Endothelial cell of umbilical vein (primary cell): ENCODE results near the gene DHRS12. TPM values are rescaled to one million over a fixed set of nuclear protein-coding genes. Genes with fewer than 3 reads are reported as not detected.

Experiments used
- BruUV-seq: library from RNA; stranded (reverse); fragments of 400-500 nt; replicated peaks from 2 replicates; lab custom pipeline; 2021; lab: Mats Ljungman, UMichigan
- CTCF ChIA-PET: fragments of 300-600, 350-600 bp; sonication (Branson Sonifier 250); formaldehyde crosslinking; loops from one replicate; lab custom pipeline; 2021; ENCODE audit warnings: antibody characterized with exemption, inconsistent platforms; lab: Charles Lee
- POLR2A ChIA-PET: fragments of 300-600, 350-600 bp; sonication (Branson Sonifier 250); formaldehyde crosslinking; loops from one replicate; lab custom pipeline; 2021; ENCODE audit warnings: antibody characterized with exemption, inconsistent platforms; lab: Charles Lee
- DNase-seq: peaks from one replicate; pipeline ENCODE4 v3.0.0-alpha.2; 2011; ENCODE audit warnings: low read depth, low spot score
- FAIRE-seq: peaks from 2 replicates; lab custom pipeline; 2011; peaks lifted over from hg19 to GRCh38; lab: Jason Lieb, UNC
- H2AFZ ChIP-seq: 2 replicates; pipeline ENCODE4 v1.6.0; 2012; ENCODE audit warnings: low read depth, low read length, control low read depth, inconsistent platforms
- H3K27ac ChIP-seq: 2 replicates; pipeline ENCODE4 v1.5.1; 2011; ENCODE audit warnings: low read depth, mild to moderate bottlenecking, control low read depth, low read length, moderate library complexity; ENCODE audit not compliant: insufficient read depth
- H3K27me3 ChIP-seq, 2 experiments: 2 replicates each; pipeline versions ENCODE4 v1.6.0 to v1.6.1; 2011; ENCODE audit warnings: low read length in 2 of 2, mixed read lengths in 1 of 2; ENCODE audit not compliant: control insufficient read depth in 2 of 2, insufficient read depth in 2 of 2
- H3K36me3 ChIP-seq, 2 experiments: 2 replicates in 1 of 2; 3 replicates in 1 of 2; pipeline ENCODE4 v1.5.1; 2011; ENCODE audit warnings: low read length in 2 of 2, mild to moderate bottlenecking in 1 of 2, moderate library complexity in 1 of 2; ENCODE audit not compliant: control insufficient read depth in 2 of 2, insufficient read depth in 2 of 2; ENCODE audit errors: extremely low read depth in 1 of 2
- H3K4me1 ChIP-seq: 3 replicates; pipeline ENCODE4 v1.5.1; 2011; ENCODE audit warnings: mild to moderate bottlenecking, low read length; ENCODE audit not compliant: control insufficient read depth, insufficient read depth; ENCODE audit errors: extremely low read depth
- H3K4me2 ChIP-seq: 2 replicates; pipeline ENCODE4 v1.6.1; 2011; ENCODE audit warnings: low read length, control low read depth, mixed read lengths; ENCODE audit not compliant: insufficient read depth
- H3K4me3 ChIP-seq, 3 experiments: fragments of 200-600 bp in 1 of 3; sonication (generic), shearing (Covaris generic) in 1 of 3; replicated peaks in 1 of 3; 2 replicates each; pipeline ENCODE4 v1.5.1; 2011 to 2016; ENCODE audit warnings: control low read depth in 3 of 3, low read length in 3 of 3, mild to moderate bottlenecking in 2 of 3, inconsistent platforms in 1 of 3, low read depth in 1 of 3, moderate library complexity in 1 of 3; ENCODE audit not compliant: insufficient read depth in 1 of 3
- H3K79me2 ChIP-seq: 2 replicates; pipeline ENCODE4 v1.6.0; 2012; ENCODE audit warnings: low read length, inconsistent platforms; ENCODE audit not compliant: control insufficient read depth, insufficient read depth
- H3K9ac ChIP-seq: replicated peaks from 2 replicates; pipeline ENCODE3; 2011; ENCODE audit warnings: low read length, control low read depth; ENCODE audit not compliant: insufficient read depth; ENCODE audit errors: extremely low read depth
- H3K9me1 ChIP-seq: replicated peaks from 3 replicates; pipeline ENCODE4 v1.6.0; 2011; ENCODE audit warnings: mild to moderate bottlenecking, low read length; ENCODE audit not compliant: control insufficient read depth, insufficient read depth; ENCODE audit errors: extremely low read depth
- H3K9me3 ChIP-seq: replicated peaks from 2 replicates; pipeline ENCODE4 v1.5.1; 2012; ENCODE audit warnings: low read length, inconsistent platforms; ENCODE audit not compliant: control insufficient read depth, insufficient read depth
- H4K20me1 ChIP-seq: replicated peaks from 2 replicates; pipeline ENCODE3; 2011; ENCODE audit warnings: mild to moderate bottlenecking, low read length; ENCODE audit not compliant: control insufficient read depth, insufficient read depth; ENCODE audit errors: extremely low read depth
- EZH2 ChIP-seq: IDR thresholded peaks from 2 replicates; pipeline ENCODE4 v1.6.1; 2012; ENCODE audit warnings: borderline replicate concordance, low read depth, mild to moderate bottlenecking, moderate library complexity, low read length, inconsistent platforms; ENCODE audit not compliant: severe bottlenecking
- FOS ChIP-seq: IDR thresholded peaks from 2 replicates; pipeline ENCODE4 v1.6.1; 2011; ENCODE audit warnings: mild to moderate bottlenecking, low read length, moderate library complexity, borderline replicate concordance; ENCODE audit not compliant: insufficient read depth
- GATA2 ChIP-seq: IDR thresholded peaks from 2 replicates; pipeline ENCODE4 v1.7.0; 2011; ENCODE audit warnings: low read depth, mild to moderate bottlenecking, moderate library complexity, mixed read lengths, low read length; ENCODE audit not compliant: insufficient read length, insufficient read depth
- JUN ChIP-seq: IDR thresholded peaks from 2 replicates; pipeline ENCODE4 v1.6.1; 2011; ENCODE audit warnings: borderline replicate concordance, low read depth; ENCODE audit not compliant: insufficient read length, insufficient read depth
- MYC ChIP-seq: IDR thresholded peaks from one replicate; pipeline ENCODE4 v1.6.1; 2011; ENCODE audit warnings: mild to moderate bottlenecking, low read depth, low read length
- POLR2A ChIP-seq: IDR thresholded peaks from 2 replicates; pipeline ENCODE4 v1.6.1; 2012; ENCODE audit warnings: low read depth, mild to moderate bottlenecking, control low read depth, low read length
- POLR2AphosphoS5 ChIP-seq: IDR thresholded peaks from 2 replicates; pipeline ENCODE4 v1.6.1; 2012; ENCODE audit warnings: low read depth, mild to moderate bottlenecking, control low read depth, low read length, moderate library complexity; ENCODE audit not compliant: insufficient read depth
- dilution Hi-C: fragments of 300-500 bp; cut with MboI; formaldehyde crosslinking; loops from one replicate; pipeline ENCODE4 v1.15.0; 2019; ENCODE audit warnings: low sequenced_read_pairs; ENCODE audit not compliant: extremely low pct_ligation_motif_present
- intact Hi-C: fragments of 100-400 bp; cut with micrococcal nuclease; formaldehyde crosslinking; loops from one replicate; pipeline ENCODE4 v1.10.0; 2022
- polyA plus RNA-seq, 4 experiments: library from polyadenylated mRNA; depleted of rRNA in 3 of 4; stranded (reverse) in 3 of 4; unstranded in 1 of 4; fragments of >200 nt; gene quantifications; 2 replicates each; pipeline versions ENCODE4 v1.2.1 to v1.2.3, GENCODE V29; 2011 to 2012; ENCODE audit warnings: missing spikeins in 1 of 4
- total RNA-seq: library from RNA; stranded (reverse); gene quantifications from 2 replicates; pipeline ENCODE4 v1.2.3, GENCODE V29; 2021
- TF ChIP-seq, protein P1 (sequence below), 2 donors: IDR thresholded peaks; 1 replicate in 1 of 2; 2 replicates in 1 of 2; pipeline ENCODE4 v1.5.1; 2011; ENCODE audit warnings: low read length in 2 of 2, mild to moderate bottlenecking in 2 of 2, moderate library complexity in 2 of 2, control low read depth in 1 of 2, inconsistent platforms in 1 of 2, low read depth in 1 of 2; ENCODE audit not compliant: insufficient read depth in 1 of 2; ENCODE audit errors: extremely low read depth in 1 of 2
- TF ChIP-seq, protein P2 (sequence below): IDR thresholded peaks from 2 replicates; pipeline ENCODE4 v1.6.1; 2011; ENCODE audit not compliant: insufficient read depth, insufficient read length

The DHRS12 gene
- total and polyA plus RNA-seq, 2 donors (not counting 3 experiments of a cell fraction or from before 2014, with no cell fraction given), result 8.9 to 9.1 TPM

DNA sequence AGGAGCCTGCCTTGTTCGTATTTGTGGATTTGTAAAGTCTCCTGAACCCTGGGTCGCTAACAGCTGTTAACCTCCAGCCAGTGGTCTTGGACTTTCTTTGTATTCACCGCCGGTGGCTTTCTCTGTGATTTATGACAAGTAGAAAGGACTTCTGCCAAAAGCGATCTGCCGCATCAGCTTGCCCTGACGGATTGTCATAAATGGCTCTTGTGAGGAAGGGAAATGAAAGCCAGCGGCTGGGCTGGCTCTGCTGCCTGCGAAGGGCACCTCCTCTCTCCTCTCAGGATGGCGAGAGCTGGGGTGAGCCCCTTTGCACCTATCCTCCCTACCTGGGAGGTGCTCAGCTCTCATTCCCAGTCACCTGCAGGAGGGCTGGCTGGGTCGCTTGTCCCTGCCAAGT lies 25.6 kb downstream of the DHRS12 start:
- ChIA-PET POLR2A (no interaction called here), CTCF (no interaction called here)
- no peak overlapping the region for H3K27ac ChIP-seq
- TF ChIP-seq FOS (no peak), POLR2AphosphoS5 (no peak), GATA2 (no peak), POLR2A (no peak), JUN (no peak), EZH2 (no peak), MYC (no peak)
- TF ChIP-seq, protein P1, sequence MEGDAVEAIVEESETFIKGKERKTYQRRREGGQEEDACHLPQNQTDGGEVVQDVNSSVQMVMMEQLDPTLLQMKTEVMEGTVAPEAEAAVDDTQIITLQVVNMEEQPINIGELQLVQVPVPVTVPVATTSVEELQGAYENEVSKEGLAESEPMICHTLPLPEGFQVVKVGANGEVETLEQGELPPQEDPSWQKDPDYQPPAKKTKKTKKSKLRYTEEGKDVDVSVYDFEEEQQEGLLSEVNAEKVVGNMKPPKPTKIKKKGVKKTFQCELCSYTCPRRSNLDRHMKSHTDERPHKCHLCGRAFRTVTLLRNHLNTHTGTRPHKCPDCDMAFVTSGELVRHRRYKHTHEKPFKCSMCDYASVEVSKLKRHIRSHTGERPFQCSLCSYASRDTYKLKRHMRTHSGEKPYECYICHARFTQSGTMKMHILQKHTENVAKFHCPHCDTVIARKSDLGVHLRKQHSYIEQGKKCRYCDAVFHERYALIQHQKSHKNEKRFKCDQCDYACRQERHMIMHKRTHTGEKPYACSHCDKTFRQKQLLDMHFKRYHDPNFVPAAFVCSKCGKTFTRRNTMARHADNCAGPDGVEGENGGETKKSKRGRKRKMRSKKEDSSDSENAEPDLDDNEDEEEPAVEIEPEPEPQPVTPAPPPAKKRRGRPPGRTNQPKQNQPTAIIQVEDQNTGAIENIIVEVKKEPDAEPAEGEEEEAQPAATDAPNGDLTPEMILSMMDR (IDR thresholded peaks at IDR 0.05; ENCODE audit: extremely low read depth in 1 of 2, insufficient read depth in 1 of 2, low read depth in 1 of 2, low read length in 2 of 2), result no peak
- TF ChIP-seq, protein P2, sequence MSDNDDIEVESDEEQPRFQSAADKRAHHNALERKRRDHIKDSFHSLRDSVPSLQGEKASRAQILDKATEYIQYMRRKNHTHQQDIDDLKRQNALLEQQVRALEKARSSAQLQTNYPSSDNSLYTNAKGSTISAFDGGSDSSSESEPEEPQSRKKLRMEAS, result no peak
- H3K9ac ChIP-seq, result no peak overlapping the region
- no peak overlapping the region for H3K4me2 ChIP-seq
- H3K9me1 ChIP-seq, result no peaks in the 10 kb centered on the region
- peaks cover 0 to 2% of the 10 kb centered on the region in 2 experiments for H3K27me3 ChIP-seq
- H4K20me1 ChIP-seq, result no peaks in the 10 kb centered on the region
- no peaks in the 10 kb centered on the region for H3K36me3 ChIP-seq
- no peak overlapping the region for H2AFZ ChIP-seq
- FAIRE-seq (no peak), DNase-seq (no peak)
- H3K4me3 ChIP-seq, result no peak overlapping the region
- intact Hi-C loops, result no loop called here
- no peaks in the 10 kb centered on the region for H3K4me1 ChIP-seq
- BruUV-seq, result no TSS peak
- no peaks in the 10 kb centered on the region for H3K79me2 ChIP-seq
- dilution Hi-C loops, result no loop called here
- no peaks in the 10 kb centered on the region for H3K9me3 ChIP-seq
